ENCODE results near the gene LMNTD2.
"Not testable (repeated sequence)": the region's sequence is repeated elsewhere in the genome, so short reads cannot be mapped to it uniquely, and the experiment has no call there.

LMNTD2 gene

DNA sequence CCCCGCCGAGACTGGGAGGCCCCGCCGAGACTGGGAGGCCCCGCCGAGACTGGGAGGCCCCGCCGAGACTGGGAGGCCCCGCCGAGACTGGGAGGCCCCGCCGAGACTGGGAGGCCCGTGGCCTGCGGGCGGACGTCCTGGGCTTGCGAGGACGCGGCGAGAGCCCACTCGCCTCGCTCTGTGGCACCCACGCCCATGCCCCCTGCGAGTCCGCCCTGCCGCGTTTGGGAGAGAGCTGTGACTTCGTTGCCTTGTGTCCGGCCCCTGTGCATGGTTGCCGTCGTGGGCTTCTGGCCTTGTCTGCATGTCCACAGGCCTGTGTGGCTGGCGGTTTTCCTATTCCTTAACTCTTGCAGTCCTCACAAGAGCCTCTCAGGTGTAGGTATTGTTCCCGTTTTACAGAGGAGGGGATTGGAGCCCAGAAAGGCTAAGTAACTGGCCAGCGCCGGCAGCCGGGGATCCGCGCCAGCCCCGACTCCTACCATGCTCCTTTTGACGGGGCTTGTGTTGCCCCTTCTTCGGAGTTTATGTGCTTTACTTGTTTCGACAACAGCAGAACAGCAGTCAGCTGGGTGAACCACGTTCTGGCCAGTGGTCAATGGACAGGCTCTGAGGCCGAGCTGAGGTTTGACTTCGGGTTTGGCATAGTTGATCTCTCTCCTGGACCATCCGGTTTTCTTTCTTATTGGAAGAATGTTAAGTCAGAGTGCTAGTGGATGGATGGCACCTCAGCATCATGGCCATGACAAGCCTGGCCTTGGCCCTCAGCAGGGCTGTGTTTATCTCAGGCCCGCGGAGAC, 16.5 kb upstream of the LMNTD2 start:
- ChIA-PET POLR2A (interaction anchor here (1.0 to 1.7 kb wide), 2 partner anchors 9 to 21 kb away, joined by 5 read pairs; no protein-coding TSS in a partner anchor), CTCF (no interaction called here)
- TF ChIP-seq ZNF384 (IDR thresholded peaks at IDR 0.05) (no peak), FOXM1 (IDR thresholded peaks at IDR 0.05; ENCODE audit: borderline replicate concordance) (no peak), NFRKB (IDR thresholded peaks at IDR 0.05) (no peak), SUZ12 (IDR thresholded peaks at IDR 0.05) (no peak), HDGF (IDR thresholded peaks at IDR 0.05; ENCODE audit: borderline replicate concordance) (no peak)
- DNase-seq (ENCODE audit: extremely low spot score) = no peak

DNA sequence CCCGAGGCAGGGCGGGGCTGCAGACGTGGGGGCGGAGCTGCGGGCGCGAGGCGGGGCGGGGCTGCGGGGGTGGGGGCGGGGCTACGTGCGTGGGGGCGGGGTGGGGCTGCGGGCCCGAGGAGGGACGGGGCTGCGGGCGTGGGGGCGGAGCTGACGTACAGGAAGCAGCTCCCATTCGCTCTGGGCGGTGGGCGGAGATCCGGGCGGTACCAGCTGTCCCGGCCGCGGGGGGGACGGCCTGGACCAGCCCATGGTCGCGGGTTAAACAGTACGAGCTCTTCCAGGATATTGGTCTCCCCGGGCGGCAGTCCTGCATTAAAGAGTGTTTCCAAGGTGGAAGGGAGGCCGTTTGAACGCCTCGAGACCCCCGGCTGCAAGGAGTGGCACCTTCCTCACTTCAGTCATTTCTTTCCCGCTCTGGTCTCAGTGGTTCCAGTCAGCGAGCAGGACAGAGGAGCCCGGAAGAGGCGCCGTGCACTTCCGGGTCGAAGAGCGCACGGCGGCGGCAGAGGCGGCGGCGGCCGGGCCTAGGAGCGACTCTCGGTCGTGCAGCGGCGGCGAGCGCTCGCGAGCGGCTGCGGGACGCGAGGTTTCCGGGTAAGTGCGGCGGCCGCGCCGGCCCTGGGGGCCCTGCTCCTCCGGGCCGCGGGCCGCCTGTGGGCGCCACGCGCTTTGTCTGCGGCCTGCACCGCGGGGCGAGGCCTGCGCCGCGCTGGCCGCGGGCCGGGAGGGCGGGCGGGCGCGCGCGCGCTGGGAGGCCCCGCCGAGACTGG, 15.6 kb upstream of the LMNTD2 start, which contains the start of gene PHRF1:
Gene PHRF1, plus strand, starts transcription at position 475 of the 773 bp plus-strand sequence. CDS start 5,043 bp downstream, outside the sequence.
- TF ChIP-seq NFRKB (IDR thresholded peaks at IDR 0.05) (no peak), FOXK2 (IDR thresholded peaks at IDR 0.05) (no peak), LEF1 (IDR thresholded peaks at IDR 0.05; ENCODE audit: borderline replicate concordance) (peak; percentile 45; the same call in 1 of the 2 replicates), SUZ12 (IDR thresholded peaks at IDR 0.05) (no peak), ARNT (IDR thresholded peaks at IDR 0.05) (no peak; the same call in 1 of the 2 replicates), HDGF (IDR thresholded peaks at IDR 0.05; ENCODE audit: borderline replicate concordance) (no peak), FOXA1 (IDR thresholded peaks at IDR 0.05) (no peak), ELF4 (IDR thresholded peaks at IDR 0.05) (peak; percentile 87), CTBP1 (IDR thresholded peaks at IDR 0.05; ENCODE audit: borderline replicate concordance) (no peak), TARDBP (IDR thresholded peaks at IDR 0.05) (no peak), BHLHE40 (IDR thresholded peaks at IDR 0.05; ENCODE audit: borderline replicate concordance) (peak; percentile 88), FOXM1 (IDR thresholded peaks at IDR 0.05; ENCODE audit: borderline replicate concordance) (peak; percentile 6; the same call in 1 of the 2 replicates), ZNF384 (IDR thresholded peaks at IDR 0.05) (no peak), SP1 (IDR thresholded peaks at IDR 0.05) (no peak), L3MBTL2 (conservative IDR thresholded peaks at IDR 0.05) (no peak; the same call in 1 of the 2 replicates)
- TF ChIP-seq, protein P1, sequence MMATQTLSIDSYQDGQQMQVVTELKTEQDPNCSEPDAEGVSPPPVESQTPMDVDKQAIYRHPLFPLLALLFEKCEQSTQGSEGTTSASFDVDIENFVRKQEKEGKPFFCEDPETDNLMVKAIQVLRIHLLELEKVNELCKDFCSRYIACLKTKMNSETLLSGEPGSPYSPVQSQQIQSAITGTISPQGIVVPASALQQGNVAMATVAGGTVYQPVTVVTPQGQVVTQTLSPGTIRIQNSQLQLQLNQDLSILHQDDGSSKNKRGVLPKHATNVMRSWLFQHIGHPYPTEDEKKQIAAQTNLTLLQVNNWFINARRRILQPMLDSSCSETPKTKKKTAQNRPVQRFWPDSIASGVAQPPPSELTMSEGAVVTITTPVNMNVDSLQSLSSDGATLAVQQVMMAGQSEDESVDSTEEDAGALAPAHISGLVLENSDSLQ (IDR thresholded peaks at IDR 0.05) = no peak
- ChIA-PET POLR2A (interaction anchor here (0.6 to 1.1 kb wide), 14 partner anchors 11 to 369 kb away, joined by 3 to 17 read pairs (median 3); partner anchors contain the start of genes BET1L, GATD1, IRF7 and PNPLA2), CTCF (interaction anchor here (0.7 kb wide), 2 partner anchors 9 to 10 kb away, joined by 3 read pairs; no protein-coding TSS in a partner anchor)
- peak; percentile 98 for DNase-seq (ENCODE audit: extremely low spot score)

DNA sequence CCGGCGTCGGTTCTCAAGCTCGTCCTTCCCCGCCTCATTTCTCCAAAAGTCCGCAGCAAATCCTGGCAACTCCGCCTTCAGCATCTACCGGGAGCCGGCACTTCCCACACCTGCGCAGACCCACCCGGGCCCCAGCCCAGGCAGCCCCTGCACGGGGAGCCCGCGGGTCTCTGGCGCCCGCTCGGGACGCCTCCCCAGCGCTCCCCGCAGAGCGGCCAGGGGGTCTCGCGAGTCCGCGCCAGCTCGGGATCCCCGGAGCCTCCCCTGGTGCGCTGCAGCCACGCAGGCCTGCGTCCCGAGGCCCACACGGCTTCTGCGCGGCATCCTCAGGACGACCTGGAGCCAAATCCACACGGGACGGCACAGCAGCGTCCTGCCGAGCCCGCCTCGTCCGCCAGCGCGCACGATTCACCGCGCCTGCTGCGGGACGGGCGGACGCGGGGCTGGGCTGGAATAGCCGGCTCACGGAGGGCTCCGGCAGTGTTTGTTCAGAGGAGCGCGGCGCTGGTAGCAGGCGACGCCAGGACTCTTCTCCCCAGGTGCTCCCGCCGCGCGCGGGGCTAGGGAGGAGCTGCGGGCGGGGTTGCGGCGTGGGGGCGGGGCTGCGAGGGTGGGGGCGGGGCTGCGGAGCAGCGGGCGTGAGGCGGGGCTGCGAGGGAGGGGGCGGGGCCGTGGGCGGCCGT, 14.9 kb upstream of the LMNTD2 start:
- ChIA-PET CTCF (interaction anchor here (0.7 kb wide), 2 partner anchors 10 kb away, joined by 3 read pairs; no protein-coding TSS in a partner anchor), POLR2A (interaction anchor here (0.6 to 1.1 kb wide), 14 partner anchors 10 to 368 kb away, joined by 3 to 17 read pairs (median 3); partner anchors contain the start of genes BET1L, GATD1, IRF7 and PNPLA2)
- no peak for TF ChIP-seq SUZ12 (IDR thresholded peaks at IDR 0.05)
- no peak for TF ChIP-seq ZNF384 (IDR thresholded peaks at IDR 0.05)
- no peak for TF ChIP-seq TARDBP (IDR thresholded peaks at IDR 0.05)
- TF ChIP-seq, protein P1 (IDR thresholded peaks at IDR 0.05) = no peak
- TF ChIP-seq L3MBTL2 (conservative IDR thresholded peaks at IDR 0.05) = peak; percentile 58
- TF ChIP-seq BHLHE40 (IDR thresholded peaks at IDR 0.05; ENCODE audit: borderline replicate concordance) = no peak
- DNase-seq (ENCODE audit: extremely low spot score) = no peak

DNA sequence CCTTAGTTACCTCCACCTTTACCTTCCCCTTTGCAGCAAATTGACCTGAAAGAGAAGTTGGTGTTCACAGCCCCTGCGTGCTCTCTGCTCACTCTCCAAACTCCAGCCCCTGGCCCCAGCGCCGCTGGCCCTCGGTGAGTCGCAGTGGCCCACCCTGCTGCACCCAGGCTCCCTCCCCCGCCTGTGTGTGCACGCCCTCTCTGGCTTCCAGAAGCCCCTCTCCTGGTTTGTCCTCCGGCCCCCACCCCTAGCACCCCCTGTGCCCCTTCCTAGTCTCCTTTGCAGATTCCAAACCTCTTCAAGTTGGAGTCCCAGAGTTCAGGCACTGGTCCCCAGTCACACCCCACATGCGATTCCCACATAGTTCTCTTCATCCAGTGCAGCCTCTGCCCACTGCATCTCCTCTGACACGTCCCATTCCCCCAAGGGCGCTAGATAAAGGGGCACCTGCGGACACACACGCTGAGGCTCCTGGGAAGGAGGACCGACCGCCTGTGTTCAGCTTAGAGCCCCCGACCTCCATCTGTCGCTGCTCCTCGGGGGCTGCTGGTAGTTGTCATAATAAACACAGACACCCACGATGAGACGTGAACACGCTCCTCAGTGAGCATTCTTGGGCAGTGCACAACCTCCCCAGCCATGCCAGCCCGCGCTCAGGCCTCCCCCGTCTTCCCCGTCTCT, 14.2 kb upstream of the LMNTD2 start:
- TF ChIP-seq NFRKB (IDR thresholded peaks at IDR 0.05) (no peak), L3MBTL2 (conservative IDR thresholded peaks at IDR 0.05) (no peak)
- ChIA-PET POLR2A (interaction anchor here (1.1 kb wide), 1 partner anchor 15 kb away, joined by 3 read pairs; no protein-coding TSS in a partner anchor), CTCF (no interaction called here)
- DNase-seq (ENCODE audit: extremely low spot score) = no peak

DNA sequence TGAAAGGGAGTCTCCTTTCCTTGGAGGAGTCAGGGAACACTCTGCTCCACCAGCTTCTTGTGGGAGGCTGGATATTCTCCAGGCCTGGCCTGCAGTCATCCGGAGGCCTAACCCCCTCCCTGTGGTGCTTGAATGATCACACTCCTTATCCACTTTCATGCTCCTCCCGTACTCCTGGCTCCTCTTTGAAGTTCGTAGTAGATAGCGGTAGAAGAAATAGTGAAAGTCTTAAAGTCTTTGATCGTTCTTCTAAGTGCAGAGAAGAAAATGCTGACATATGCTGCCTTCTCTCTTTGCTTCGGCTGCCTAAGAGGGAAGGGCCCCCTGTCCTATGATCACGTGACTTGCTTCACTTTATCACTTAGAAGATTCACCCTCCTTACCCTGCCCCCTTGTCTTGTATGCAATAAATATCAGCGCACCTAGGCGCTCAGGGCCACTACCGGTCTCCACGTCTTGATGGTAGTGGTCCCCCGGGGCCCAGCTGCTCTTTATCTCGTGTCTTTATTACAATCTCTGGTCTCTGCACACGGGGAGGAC, 13.6 kb upstream of the LMNTD2 start:
- POLR2A ChIA-PET; CTCF ChIA-PET; DNase-seq (ENCODE audit: extremely low spot score): not testable (repeated sequence)

DNA sequence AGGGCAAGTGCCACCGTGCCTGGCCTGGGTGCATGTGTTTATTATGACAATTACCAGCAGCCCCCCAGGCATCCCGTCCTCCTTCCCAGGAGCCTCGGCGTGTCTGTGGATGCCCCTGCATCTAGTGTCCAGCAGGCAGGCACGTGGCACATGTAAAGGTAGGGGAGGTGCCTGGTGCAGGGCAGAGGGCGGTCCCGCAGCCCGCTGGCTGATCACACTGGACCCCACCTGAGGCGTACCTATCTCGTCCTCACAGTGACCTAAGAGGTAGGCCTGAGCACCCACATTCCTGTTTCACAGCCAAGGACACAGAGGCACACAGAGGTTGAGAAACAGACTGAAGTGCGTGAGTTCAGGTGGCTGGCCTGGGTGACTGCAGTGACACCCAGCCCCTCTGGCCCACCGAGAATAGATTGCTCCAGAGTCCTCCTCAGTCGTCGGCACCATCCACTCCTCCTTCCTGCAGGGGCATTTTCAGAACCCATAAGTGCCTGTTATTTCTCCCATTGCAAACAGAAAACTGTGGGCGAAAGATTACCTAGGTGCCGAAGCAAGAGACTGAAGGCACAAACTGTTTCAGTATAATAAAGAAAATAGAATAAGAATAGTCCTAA, 12.7 kb upstream of the LMNTD2 start:
- no peak for DNase-seq (ENCODE audit: extremely low spot score)
- TF ChIP-seq L3MBTL2 (conservative IDR thresholded peaks at IDR 0.05) (no peak), ARNT (IDR thresholded peaks at IDR 0.05) (no peak), HDGF (IDR thresholded peaks at IDR 0.05; ENCODE audit: borderline replicate concordance) (no peak)
- TF ChIP-seq, protein P1 (IDR thresholded peaks at IDR 0.05) = no peak
- ChIA-PET CTCF (no interaction called here), POLR2A (no interaction called here)
